Vagina (tissue), 2 donors: ENCODE results near the gene DCBLD2. TPM values are rescaled to one million over a fixed set of nuclear protein-coding genes. Genes with fewer than 3 reads are reported as not detected.

Experiments used
- DNase-seq, 2 donors: peaks; one replicate each; pipeline ENCODE4 v3.0.0-alpha.2; 2017; ENCODE audit errors: extremely low spot score in 2 of 2
- H3K27ac ChIP-seq: fragments of 200-600 bp; sonication (generic); one replicate; pipeline ENCODE4 v1.5.1; 2019
- H3K27me3 ChIP-seq: fragments of 200-600 bp; sonication (generic); one replicate; pipeline ENCODE4 v1.5.1; 2019
- H3K36me3 ChIP-seq, 2 donors: fragments of 200-600 bp; sonication (generic); one replicate each; pipeline ENCODE4 v1.5.1; 2017 to 2019
- H3K4me1 ChIP-seq: fragments of 200-600 bp; sonication (generic); one replicate; pipeline ENCODE4 v1.5.1; 2019
- H3K4me3 ChIP-seq, 2 donors: fragments of 200-600 bp; sonication (generic); 1 replicate in 1 of 2; 2 replicates in 1 of 2; pipeline ENCODE4 v1.5.1; 2016 to 2019
- H3K9me3 ChIP-seq: fragments of 200-600 bp; sonication (generic); one replicate; pipeline ENCODE4 v1.5.1; 2019
- CTCF ChIP-seq, 3 experiments: fragments of 450-650 bp in 2 of 3; fragments of 200-600 bp in 1 of 3; sonication (generic) in 1 of 3; IDR thresholded peaks; one replicate each; pipeline ENCODE4 v1.5.1; 2017 to 2019; ENCODE audit warnings: antibody characterized with exemption in 3 of 3, mild to moderate bottlenecking in 2 of 3, moderate library complexity in 2 of 3
- POLR2A ChIP-seq, 2 donors: fragments of 450-650 bp; IDR thresholded peaks; one replicate each; pipeline ENCODE4 v1.6.1; 2017; ENCODE audit warnings: antibody characterized with exemption in 2 of 2, mild to moderate bottlenecking in 2 of 2, moderate library complexity in 2 of 2
- POLR2AphosphoS5 ChIP-seq, 2 donors: sonication (generic); formaldehyde crosslinking; IDR thresholded peaks; one replicate each; pipeline ENCODE4 v1.9.0; 2017; ENCODE audit warnings: antibody characterized with exemption in 2 of 2, mild to moderate bottlenecking in 2 of 2, low read depth in 1 of 2; ENCODE audit not compliant: insufficient read depth in 1 of 2
- intact Hi-C: fragments of 100-400 bp; cut with DNase I; formaldehyde crosslinking; loops from one replicate; pipeline ENCODE4 v1.15.1; 2023
- total RNA-seq: library from RNA; depleted of rRNA; stranded (reverse); fragments of >200 nt; gene quantifications from one replicate; pipeline ENCODE4 v1.2.3, GENCODE V29; 2016

Gene DCBLD2
- total RNA-seq, 1 donor from 2014 or later, result 36.1 TPM

- TF ChIP-seq POLR2A (IDR thresholded peaks at IDR 0.05) (no peak), POLR2AphosphoS5 (IDR thresholded peaks at IDR 0.05; ENCODE audit: insufficient read depth in 1 of 2, low read depth in 1 of 2) (no peak), CTCF (IDR thresholded peaks at IDR 0.05) (no peak)
- Histone ChIP-seq H3K27me3 (no peaks in the 10 kb centered on the region), H3K4me3 (no peak overlapping the region), H3K27ac (no peak overlapping the region), H3K36me3 (no peaks in the 10 kb centered on the region), H3K9me3 (no peaks in the 10 kb centered on the region), H3K4me1 (no peaks in the 10 kb centered on the region)
- no peak for DNase-seq
- intact Hi-C loops, result no loop called here
Observed at GRCh38 chr3:98906230-98906629, 4.7 kb upstream of the DCBLD2 start.

DNA sequence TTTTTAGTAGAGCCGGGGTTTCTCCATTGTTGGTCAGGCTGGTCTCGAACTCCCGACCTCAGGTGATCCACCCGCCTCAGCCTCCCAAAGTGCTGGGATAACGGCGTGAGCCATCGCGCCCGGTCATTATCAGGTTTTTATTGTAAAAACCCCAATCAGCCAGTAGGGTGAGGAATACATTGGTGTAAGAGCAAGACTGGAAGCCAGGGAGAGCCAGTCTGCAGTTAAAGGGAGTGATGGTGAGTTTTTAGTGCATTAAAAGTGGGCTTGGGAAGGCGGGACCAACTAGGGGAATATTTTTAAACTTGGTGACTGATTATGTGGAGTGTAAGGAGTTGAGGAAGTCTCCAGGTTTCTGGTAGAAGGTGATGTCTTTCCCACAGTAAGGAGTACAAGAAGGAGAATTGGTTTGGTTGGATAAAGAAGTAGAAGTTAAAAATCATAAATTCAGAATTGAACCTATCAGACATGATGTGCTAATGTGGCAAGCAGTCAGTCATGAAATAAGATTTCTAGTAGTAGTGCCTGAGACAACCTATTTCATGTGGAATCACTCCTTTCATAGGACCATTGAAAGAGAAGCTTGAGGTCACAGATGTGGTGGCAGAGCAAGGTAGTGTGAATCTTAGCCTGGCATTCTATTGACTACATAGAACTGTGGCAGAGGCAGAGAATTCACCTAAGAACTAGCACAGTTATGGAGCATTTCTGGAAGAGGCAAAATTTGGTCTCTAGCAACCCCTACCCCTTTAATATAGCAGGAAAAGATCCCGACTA lies 2.4 kb upstream of the DCBLD2 start:
- Histone ChIP-seq H3K36me3 (no peaks in the 10 kb centered on the region), H3K9me3 (no peaks in the 10 kb centered on the region), H3K4me1 (peaks cover 16% of the 10 kb centered on the region), H3K27ac (no peak overlapping the region), H3K27me3 (no peaks in the 10 kb centered on the region), H3K4me3 (no peak overlapping the region)
- no peak for DNase-seq
- no peak for TF ChIP-seq POLR2AphosphoS5 (IDR thresholded peaks at IDR 0.05; ENCODE audit: insufficient read depth in 1 of 2, low read depth in 1 of 2)
- TF ChIP-seq CTCF (IDR thresholded peaks at IDR 0.05), result no peak
- TF ChIP-seq POLR2A (IDR thresholded peaks at IDR 0.05), result no peak
- intact Hi-C loops, result no loop called here

DNA sequence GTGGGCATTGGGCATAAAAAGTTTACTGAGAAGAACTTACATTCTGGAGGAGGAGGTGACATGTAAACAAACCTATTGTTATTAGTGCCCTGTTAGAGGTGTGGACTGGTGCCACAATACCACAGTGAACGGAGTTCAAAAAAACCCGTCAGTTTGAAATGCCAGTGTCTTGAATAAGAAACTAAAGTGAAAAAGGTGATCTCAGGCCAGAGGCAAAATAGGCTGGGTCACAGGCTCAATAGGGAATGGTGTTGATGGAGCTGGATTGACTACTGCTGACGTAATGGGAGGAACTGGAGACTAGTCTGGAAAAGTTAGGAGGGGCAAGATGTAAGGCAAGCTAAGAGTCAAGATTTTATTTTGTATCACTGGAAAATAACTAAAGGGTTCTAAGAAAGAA lies 1.6 kb upstream of the DCBLD2 start:
- H3K36me3 ChIP-seq, result no peaks in the 10 kb centered on the region
- H3K4me1 ChIP-seq, result peaks cover 16% of the 10 kb centered on the region
- H3K9me3 ChIP-seq, result no peaks in the 10 kb centered on the region
- DNase-seq, result no peak
- H3K27me3 ChIP-seq, result no peaks in the 10 kb centered on the region
- TF ChIP-seq CTCF (IDR thresholded peaks at IDR 0.05) (no peak), POLR2A (IDR thresholded peaks at IDR 0.05) (no peak), POLR2AphosphoS5 (IDR thresholded peaks at IDR 0.05; ENCODE audit: insufficient read depth in 1 of 2, low read depth in 1 of 2) (no peak)
- H3K27ac ChIP-seq, result no peak overlapping the region
- intact Hi-C loops, result no loop called here
- H3K4me3 ChIP-seq, result no peak overlapping the region

GRCh38 chr3:98902351-98902740 lies 851 bp upstream of the DCBLD2 start:
- no peaks in the 10 kb centered on the region for H3K9me3 ChIP-seq
- H3K36me3 ChIP-seq, result no peaks in the 10 kb centered on the region
- TF ChIP-seq POLR2AphosphoS5 (IDR thresholded peaks at IDR 0.05; ENCODE audit: insufficient read depth in 1 of 2, low read depth in 1 of 2) (no peak), POLR2A (IDR thresholded peaks at IDR 0.05) (no peak), CTCF (IDR thresholded peaks at IDR 0.05) (no peak)
- H3K27ac ChIP-seq, result peak overlapping the region; percentile 52
- peak overlapping the region; percentile 85 for H3K4me3 ChIP-seq
- peaks cover 16% of the 10 kb centered on the region for H3K4me1 ChIP-seq
- intact Hi-C loops, result no loop called here
- no peaks in the 10 kb centered on the region for H3K27me3 ChIP-seq
- DNase-seq, result no peak

DNA sequence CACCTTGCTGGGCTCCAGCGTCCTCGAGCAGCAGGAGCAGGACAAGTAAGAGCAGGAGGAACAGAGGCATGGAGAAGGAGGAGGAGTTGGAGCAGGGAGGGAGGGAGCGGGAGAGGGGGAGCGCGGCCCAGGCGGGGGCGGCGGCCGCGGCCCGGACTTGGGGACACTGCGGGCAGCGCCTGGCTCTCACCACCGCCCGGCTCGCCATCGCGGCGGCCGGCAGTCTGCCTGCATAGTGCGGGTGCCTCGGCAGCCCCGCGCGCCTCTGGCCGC lies 440 bp downstream of the DCBLD2 start:
- peak in 1 of 2 donors; percentile 88 for DNase-seq
- Histone ChIP-seq H3K36me3 (no peaks in the 10 kb centered on the region), H3K27ac (peak overlapping the region; percentile 86), H3K4me3 (peak overlapping the region; percentile 85), H3K9me3 (no peaks in the 10 kb centered on the region), H3K4me1 (peaks cover 16% of the 10 kb centered on the region), H3K27me3 (no peaks in the 10 kb centered on the region)
- TF ChIP-seq POLR2A (IDR thresholded peaks at IDR 0.05) (no peak), CTCF (IDR thresholded peaks at IDR 0.05) (no peak), POLR2AphosphoS5 (IDR thresholded peaks at IDR 0.05; ENCODE audit: insufficient read depth in 1 of 2, low read depth in 1 of 2) (no peak)
- intact Hi-C loops, result no loop called here
